DMS114 treated with DMSO at 0.1 percent for 48 hours (cell line): Measurements from ENCODE around the gene ZNF408.

Experiments used
- DNase-seq: peaks from one replicate; lab custom pipeline; 2025; ENCODE audit not compliant: unreplicated experiment; lab: John Stamatoyannopoulos, UW

The ZNF408 gene

DNA sequence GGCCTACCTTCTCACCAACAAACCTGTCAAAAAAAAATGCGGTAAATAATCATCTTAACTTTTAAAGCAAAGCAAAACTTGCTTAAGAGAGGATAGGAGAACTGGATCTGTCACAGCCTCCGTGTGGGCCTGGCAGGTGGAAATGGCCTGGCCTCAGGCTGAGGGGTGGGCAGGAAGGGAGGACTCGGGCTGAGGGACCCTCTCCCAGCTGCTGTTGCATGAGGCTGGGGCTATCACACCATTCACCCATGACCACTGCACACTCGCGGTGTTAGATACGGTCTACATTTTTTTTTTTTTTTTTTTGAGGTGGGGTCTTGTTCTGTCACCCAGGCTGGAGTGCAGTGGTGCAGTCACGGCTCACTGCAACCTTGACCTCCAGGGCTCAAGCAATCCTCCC is 24.9 kb upstream of the ZNF408 start:
- DNase-seq: no peak

DNA sequence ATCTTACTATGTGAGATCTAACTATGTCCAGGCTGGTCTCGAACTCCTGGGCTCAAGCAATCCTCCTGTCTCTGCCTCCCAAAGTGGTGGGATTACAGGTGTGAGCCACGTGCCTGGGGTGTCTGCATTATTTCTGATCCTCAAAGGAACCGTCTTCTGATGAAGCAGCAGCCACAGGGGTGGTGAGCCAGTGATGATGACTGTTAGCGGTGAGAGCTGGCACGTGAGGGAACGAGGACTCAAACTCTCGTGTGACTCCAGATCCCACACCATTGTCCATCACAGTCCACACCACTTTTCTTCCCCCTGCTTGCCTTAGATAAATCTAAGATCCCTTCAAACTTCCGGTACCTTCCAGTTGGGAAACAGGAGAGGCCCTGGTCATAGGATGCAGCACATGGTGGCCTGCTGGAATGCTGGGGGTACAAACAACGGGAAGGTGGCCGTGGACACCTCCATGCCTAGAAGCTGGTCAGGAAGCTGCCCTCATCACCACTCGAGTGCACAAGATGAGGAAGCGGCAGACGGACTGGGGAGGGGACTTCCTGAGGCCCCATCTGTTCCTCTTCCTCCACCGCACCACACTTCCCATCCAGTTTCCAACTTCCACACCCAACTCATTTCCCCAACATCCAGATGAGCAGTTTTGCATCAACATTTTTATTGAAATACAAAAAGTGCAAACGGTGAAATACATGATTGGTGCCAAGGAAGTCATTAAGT is 24.2 kb upstream of the ZNF408 start:
- no peak for DNase-seq

DNA sequence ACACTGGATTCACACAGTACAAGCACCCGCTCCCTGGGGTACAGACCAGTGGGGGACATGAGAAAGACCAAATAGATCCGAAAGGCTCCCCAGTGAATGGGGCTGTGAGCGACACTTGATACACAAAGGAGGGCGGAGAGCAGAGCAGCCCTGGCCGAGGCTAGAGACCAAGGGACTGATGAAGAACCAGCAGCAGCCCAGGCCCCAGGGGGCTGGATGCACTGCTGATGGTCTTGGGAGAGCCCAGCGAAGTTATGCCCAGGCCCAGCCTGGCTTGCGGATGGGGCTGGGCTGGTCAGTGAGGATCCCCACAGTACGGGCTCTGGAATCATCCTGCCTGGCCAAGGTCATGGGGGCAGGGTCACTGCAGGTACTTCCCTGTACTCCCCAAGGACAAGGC is 23.7 kb upstream of the ZNF408 start:
- no peak for DNase-seq

GRCh38 chr11:46677991-46678740 is 22.7 kb upstream of the ZNF408 start:
- no peak for DNase-seq

- no peak for DNase-seq
Observed at GRCh38 chr11:46678741-46679130, 22.1 kb upstream of the ZNF408 start.

DNA sequence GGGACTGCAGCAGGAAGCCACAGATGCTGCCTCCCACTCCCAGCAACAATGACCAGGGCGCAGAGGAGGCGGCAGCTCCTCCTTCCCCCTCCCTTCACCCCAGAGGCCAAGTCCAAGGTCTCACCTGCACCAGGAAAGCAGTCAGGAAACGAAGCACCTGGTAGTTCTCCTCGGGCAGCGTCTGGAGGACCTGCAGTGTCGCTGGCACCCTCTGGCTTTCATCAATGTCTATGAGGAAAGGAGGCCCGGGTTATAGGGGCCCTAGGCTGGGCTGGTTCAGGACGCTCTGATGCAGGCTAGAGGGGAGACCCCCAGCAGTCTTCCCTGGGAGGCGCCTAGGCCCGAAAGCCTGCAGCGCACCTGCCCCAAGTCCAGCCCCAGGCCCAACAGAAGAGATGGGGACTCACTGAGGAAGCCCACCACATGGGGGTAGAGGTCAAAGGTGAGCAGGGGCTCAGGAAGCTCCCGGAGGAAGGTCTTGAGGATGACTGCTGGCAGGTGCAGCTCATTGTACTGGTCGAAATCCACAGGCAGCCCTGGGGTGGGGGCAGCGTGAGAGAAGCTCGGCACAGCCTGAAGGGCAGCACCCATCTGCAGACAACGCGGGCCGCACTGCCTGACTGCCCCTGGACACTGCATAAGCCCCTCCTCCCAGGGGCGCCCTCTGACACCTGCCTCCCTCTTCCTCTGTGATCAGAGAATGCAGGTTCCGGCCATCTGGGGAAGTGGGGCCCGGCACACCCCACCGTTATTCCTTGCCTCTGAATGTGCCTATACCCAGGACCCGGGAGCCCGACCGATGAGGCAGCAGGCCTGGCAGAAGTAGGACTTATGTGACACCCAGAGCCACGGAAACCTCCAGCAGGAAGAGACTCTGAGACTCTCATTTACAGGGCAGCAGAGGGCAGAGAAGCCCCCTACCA is 21.3 kb upstream of the ZNF408 start:
- DNase-seq: no peak

- no peak for DNase-seq
Observed at GRCh38 chr11:46680164-46680760, 20.6 kb upstream of the ZNF408 start.

DNA sequence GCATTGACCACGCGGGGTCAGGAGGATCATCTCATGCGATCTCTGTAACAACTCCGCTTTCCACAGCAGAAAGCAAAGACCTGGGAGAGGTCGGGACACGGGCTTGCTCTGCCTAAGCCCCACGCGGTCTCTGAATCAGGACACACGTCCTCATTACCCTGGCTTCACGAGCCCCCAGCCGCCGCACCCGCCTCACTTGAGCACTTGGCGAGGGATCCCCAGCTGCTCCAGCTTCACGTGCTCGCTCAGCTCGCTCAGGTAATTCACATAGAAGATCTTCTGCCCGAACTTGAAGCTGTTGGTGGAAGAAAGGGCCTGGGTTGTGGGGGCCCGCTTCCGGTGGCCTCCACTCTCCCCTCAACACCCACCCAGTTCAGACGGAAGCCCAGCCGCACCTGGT is 20.0 kb upstream of the ZNF408 start:
- DNase-seq: no peak

- DNase-seq: no peak
Observed at GRCh38 chr11:46681814-46682213, 19.0 kb upstream of the ZNF408 start.

DNA sequence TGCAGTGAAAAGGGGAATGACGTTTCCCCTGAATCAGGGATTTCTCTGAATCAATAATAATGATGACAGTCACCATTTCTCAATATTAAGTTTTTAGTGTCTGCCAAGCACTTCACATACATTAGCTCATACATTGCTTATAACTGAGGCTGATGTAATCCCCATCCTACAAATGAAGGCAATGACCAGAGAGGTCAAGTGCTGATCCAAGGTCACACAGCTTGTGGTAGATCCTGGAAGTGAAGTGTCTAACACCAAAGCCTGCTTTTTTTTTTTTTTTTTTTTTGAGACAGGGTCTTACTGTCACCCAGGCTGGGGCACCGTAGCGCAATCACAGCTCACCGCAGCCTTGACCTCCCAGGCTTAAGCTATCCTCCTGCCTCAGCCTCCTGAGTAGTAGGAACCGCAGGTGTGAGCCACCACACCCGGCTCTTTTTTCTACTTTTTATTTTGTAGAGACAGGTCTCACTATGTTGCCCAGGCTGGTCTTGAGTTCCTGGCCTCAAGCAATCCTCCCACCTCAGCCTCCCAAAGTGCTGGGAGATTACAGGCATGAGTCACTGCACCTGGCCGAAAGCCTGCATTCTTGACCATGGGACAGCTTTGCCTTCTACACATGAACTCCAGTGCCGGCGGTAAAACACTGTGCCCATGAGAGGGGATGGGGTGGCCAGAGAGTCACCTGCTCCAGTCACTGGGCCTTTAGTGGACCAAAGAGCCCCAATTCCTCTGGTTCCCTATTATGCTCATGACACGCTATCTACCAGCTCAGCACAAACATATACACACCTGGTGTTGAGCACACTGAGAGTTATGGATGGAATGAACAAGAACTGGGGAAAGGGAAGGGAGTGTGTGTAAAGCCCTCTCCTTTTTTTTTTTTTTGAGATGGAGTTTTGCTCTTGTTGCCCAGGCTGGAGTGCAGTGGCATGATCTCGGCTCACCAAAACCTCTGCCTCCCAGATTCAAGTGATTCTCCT is 17.8 kb upstream of the ZNF408 start:
- no peak for DNase-seq

- DNase-seq: no peak
Observed at GRCh38 chr11:46684367-46684766, 16.5 kb upstream of the ZNF408 start.

- DNase-seq: no peak
Observed at GRCh38 chr11:46686886-46687795, 13.7 kb upstream of the ZNF408 start.

DNA sequence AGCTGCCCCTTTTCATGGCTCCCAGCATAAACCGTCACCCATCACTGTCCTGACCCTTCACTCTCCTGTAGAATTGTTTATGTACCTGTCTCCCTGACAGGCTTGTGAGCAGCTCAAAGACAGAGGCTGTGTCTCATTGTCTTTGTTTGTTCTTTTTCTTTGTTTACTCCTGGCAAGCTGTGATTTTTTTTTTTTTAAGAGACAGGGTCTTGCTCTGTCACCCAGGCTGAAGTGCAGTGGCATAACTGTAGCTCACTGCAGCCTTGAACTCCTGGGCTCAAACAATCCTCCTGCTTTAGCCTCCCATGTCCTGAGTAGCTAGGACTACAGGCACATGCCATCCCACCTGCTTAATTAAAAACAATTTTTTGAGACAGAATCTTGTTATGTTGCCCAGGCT is 10.1 kb upstream of the ZNF408 start:
- DNase-seq: no peak

- no peak for DNase-seq
Observed at GRCh38 chr11:46692450-46692849, 8.4 kb upstream of the ZNF408 start.

DNA sequence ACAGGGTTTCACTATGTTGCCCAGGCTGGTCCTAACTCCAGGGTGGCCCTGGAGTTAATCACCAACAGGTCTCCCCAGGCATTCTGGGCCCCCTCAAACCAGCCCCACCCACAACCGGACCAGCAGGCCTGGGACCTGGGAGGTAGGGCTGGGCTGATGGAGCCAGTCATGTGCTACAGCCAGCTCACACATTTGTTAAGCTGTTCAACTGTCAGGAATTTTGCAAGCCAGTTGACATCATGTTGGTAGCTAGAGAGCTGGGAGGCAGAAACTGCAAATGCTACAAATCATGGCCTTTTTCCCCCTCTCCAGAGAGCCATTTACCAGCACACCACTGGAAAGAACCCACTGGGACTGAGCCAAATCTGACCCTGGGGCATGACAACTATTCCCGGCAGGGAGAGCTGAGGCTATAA is 7.2 kb upstream of the ZNF408 start:
- DNase-seq: no peak

GRCh38 chr11:46694072-46694471 is 6.8 kb upstream of the ZNF408 start:
- no peak for DNase-seq

GRCh38 chr11:46694607-46695006 is 6.2 kb upstream of the ZNF408 start:
- no peak for DNase-seq

DNA sequence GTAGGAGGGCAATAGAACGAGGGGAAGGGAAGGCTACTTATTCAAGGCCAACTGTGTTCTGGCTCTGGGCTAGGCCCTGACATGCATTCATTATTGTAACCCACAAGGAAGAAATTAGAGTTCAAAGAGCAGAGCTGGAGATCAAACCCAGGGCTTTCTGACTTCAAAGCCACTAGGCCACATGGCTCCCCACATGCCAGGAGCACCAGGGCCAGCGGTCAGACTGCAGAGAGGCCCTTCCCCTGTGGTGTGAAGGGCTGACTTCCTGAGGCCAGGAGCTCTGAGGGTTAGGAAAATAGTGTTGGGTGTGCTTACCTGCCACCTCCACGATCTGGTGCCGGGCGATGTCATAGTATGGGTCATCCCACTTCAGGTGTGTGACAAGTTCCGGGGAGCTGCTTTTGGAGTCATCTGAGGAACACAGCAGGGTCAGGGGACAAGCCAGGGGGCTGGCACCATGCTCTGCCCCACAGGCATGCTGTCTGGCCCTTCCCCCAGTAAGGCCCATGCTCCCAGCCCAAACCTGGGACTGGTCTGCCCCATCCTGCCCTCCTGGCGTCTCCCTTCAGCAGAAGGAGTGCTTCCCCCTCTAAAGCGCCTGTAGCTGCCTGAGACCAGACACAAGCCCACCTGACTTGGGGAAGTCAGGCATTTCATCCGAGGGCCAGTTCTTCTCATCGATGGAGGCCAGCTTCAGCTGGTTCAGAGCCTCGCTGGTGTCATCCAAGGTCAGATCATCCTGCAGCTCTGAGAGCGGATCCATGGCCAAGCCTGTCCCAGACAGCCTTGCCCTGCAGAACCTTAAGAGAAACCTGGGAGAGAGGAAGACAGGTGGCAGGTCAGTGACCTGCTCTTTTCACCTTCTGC is 5.3 kb upstream of the ZNF408 start:
- no peak for DNase-seq
